NOMO-1 treated with dmso at 0.1 percent for 144 hours (cell line): Measurements from ENCODE around the gene KIAA0825.
"Not testable (repeated sequence)": the region's sequence is repeated elsewhere in the genome, so short reads cannot be mapped to it uniquely, and the experiment has no call there.

Source experiments
- DNase-seq: peaks from one replicate; lab custom pipeline; 2025; ENCODE audit not compliant: unreplicated experiment; lab: John Stamatoyannopoulos, UW

The KIAA0825 gene

DNA sequence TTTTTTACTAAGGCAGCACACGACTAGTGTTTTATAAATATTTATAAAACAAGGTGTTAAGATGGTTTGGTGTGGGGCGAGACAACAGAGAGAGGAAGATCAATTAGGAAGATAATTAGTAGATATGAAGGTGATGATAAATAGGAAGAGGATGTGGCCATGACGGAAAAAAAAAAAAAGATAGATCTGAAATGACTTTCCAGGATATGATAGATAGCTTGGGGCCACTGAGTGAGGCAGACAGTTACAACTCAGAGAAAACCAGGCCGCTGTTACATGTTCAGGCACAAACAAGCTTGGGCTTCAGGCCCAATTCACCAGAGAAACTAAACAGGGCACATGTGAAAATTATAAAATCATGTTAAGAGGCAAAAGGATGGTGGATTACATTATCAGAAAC lies 43.2 kb downstream of the KIAA0825 start:
- DNase-seq, result no peak

DNA sequence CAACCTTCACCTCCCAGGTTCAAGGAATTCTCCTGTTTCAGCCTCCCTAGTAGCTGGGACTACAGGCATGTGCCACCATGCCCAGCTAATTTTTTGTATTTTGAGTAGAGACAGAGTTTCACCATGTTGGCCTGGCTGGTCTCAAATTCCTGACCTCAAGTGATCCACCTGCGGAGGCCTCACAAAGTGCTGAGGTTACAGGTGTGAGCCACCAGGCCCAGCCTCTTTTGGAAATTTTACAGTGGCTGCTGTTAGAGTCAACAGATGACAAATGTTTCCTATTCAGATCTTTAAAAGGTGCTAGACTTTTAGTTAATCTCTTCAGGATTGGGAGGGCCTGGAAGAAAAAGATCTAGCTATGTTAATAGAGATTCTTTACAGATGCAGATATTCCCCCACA lies 45.1 kb downstream of the KIAA0825 start:
- DNase-seq, result not testable (repeated sequence)

DNA sequence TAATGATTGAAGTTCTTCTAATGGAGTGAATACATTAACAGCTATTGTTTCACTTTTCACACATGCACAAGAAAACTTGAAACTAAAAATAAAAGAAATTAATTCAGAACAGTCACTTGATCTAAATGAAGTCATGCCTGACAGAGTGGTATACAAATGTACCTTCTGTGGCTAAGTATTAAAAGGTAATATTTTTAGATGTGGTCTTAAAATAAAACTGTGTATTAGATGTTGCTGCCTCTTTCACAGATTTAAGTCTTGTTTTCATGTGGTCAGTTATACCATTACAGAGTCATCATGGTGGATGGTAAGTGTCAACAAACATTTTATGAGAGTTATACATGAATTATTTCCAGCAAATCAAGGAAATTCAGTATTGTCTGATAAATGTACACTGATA lies 47.0 kb downstream of the KIAA0825 start:
- DNase-seq, result no peak

DNA sequence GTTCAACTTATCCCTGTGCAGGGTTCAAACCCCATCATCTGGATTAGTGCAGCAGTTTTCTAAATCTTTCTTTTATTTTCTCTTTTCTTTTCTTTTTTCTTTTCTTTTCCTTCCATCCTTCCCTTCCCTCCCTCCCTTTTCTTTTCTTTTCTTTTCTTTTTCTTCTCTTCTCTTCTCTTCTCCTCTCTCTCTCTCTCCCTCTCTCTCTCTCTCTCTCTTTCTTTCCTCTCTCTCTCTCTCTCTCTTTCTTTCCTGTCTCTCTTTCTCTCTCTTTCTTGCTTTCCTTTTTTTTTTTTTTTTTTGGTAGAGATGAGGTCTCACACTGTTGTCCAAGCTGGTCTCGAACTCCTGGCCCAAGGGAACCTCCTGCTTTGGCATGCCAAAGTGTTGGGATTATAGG lies 53.6 kb downstream of the KIAA0825 start:
- DNase-seq, result no peak

DNA sequence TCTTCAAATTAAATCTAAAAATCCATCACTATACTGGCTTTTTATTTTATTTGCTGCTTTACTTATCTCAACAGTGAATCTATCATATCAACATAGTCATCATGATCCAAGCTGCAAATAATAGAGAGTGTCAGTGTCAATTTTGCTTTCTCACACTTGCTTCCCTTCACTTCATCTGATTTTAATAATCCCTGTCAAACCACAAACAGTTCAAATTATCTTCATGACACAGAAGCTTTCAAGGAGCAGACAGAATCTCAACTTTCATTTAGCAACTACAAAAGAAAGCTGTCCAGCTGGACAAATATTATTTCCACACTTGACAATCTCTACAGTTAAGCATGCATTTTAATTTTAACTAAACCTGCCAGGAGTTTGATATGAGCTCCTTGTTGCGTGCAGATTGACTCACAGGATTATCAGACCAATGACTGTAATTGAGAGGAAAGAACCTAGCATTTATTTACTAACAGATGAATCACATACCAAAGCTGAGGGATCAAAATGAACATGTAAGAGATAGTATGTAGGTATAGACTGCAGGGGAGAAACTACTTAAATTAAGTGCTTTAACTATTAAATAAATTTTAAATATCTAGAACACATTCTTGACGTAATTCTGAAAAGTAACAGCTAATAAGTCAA lies 56.0 kb downstream of the KIAA0825 start:
- no peak for DNase-seq

DNA sequence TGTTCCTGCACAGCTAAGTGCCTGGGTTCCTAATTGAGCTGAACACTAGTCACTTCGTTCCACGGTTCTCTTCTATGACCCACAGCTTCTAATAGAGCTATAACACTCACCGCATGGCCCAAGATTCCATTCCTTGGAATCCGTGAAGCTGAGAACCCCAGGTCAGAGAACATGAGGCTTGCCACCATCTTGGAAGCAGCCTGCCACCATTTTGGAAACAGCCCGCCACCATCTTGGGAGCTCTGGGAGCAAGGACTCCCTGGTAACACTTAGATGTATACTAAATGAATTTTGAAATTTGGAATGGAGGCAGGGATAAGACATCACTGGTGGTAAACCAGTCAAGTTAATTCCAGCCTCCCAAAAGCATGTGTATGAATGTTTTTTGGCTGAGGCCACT lies 60.4 kb downstream of the KIAA0825 start:
- no peak for DNase-seq

DNA sequence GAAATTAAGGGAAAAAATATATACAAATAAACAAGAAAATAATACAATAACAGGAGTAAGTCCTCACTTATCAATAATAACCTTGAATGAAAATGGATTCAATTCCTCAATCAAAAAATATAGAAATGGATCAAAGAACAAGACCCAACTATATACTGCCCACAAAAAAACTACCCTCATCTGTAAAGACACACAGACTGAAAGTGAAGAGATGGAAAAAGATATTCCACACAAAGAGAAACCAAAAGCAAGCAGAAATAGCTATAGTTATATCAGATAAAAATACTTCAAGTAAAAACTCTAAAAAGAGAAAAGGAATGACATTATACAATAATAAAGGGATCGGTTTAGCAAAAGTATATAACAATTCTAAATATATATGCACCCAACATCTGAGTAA lies 66.5 kb downstream of the KIAA0825 start:
- DNase-seq, result no peak

DNA sequence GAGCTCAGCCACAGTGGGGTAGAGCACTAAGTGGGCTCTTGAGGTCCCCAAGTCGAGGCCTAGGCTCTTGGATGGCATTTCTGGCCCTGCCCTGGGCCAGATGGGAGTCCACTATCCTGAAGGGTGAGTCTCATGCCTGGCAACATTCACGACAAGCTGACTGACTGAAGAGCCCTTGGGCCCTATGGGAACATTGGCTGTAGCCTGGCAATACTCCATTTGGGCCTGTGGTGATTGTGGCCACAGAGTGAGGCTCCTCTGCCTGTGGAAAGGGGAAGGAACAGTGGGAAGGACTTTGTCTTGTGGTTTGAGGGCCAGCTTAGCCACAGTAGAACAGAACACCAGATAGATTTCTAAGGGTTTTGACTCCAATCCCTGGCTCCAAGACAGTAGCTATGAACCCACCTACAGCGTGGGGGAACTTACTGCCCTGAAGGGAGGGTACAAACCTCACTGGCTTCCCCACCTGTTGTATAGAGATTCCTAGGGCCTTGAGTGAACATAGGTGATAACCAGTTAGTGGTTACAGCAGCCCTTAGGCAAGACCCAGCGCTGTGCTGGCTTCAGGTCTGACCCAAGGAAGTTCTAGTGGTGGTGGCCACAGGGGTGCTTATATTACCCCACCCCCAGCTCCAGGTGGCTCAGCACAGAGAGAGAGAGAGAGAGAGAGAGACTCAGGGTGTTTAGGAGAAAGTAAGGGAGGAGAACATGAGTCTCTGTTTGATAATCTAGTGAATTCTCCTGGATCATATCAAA lies 72.4 kb downstream of the KIAA0825 start:
- peak; percentile 63 for DNase-seq

DNA sequence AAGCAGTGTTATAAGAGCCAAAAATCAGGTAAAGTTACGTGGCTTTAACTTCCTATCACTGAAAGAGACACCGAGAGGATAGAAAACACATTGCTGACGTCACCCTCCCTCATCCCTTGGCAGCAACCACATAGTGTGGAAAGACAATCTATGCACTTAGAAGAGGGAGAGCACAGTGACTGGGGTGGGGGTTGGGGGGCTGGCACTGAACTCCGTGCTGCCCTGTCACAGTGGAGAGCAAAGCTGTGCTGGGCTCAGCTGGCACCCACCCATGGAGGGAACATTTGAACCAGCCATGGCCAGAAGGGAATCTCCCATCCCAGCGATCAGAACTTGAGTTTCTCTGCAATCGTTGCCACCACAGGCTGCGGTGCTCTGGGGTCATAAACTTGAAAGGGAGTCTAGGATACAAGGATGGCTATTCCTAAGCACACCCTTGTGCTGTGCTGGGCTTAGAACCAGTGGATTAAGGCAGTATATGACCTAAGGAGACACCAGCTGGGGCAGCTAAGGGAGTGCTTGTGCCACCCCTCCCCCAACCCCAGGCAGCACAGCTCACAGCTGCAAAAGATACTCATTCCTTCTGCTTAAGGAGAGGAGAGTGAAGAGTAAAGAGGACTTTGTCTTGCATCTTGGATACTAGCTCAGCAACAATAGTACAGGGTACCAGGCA lies 73.4 kb downstream of the KIAA0825 start:
- DNase-seq, result no peak

DNA sequence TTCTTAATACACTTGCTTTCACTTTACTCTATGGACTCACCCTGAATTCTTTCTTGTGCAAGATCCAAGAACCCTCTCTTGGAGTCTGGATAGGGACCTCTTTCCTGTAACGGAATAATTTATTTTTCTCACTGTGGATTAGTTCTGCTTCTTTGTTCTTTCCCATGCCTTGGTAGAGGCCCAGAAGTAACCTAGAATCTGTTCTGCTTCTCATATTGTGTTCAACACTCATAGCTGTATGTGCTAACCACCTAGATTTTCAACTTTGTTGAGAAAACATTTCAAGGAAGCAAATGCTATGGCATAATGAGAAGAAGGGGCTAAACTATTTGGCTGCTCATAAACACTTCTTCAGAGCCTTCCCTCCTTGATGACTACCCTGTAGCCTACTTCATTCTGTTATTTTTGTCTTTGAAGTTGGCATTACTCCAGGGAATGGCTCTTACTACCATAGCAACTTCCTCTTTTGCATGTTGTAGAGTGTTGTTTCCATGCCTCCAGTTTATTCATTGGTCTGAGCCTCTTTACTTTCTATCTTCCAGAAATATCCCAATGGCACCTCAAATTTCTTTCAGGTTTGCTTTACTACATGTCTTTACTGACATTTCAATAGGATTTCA lies 74.3 kb downstream of the KIAA0825 start:
- DNase-seq, result peak; percentile 36

DNA sequence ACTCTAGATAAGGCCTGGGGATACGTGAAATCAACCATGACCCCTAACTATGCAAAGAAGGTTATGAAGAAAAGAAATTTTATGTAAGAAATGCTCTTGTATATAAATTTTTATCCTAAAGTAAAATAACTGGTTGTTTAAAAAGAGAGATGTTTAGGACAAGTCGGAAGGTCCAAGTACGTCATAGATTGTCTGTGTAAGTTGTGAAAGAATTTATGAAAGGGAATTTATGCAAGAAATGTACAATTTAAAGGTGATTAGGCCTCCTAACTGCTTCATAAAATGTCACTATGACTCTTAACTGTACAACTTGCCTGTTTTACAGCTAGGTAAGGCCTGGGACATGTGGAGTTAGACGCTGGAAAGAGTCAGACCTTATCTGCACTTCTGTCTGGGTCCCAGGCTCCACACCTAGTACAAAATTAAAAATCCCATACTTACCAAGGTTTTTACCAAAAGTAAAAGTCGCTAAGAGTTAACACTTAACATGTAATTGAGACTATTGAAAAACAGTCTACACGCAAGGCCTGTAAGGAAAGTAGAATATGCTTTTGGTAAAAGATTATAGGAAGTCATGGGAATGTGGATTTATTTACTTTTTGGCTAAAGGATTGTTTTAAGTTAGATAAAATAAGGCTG lies 77.4 kb downstream of the KIAA0825 start:
- DNase-seq, result no peak

DNA sequence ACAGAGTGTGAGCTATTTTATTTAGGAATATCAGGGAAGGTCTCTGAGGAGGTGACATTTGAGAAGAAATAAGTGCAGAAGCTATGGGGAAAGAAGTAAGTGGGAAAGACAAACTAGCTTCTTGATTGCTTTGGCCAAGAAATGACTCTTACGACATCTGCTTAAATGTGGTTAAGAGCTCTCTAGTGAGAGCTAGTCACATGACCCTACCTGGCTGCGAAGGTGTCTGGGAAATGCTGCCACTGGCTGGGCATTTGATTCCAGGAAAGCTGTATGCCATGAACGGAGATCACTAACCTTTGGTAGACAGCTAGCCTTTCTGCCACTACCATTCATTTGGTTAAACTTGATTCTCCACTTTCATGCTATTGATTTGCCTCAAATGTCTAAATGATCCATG lies 80.1 kb downstream of the KIAA0825 start:
- DNase-seq, result no peak

DNA sequence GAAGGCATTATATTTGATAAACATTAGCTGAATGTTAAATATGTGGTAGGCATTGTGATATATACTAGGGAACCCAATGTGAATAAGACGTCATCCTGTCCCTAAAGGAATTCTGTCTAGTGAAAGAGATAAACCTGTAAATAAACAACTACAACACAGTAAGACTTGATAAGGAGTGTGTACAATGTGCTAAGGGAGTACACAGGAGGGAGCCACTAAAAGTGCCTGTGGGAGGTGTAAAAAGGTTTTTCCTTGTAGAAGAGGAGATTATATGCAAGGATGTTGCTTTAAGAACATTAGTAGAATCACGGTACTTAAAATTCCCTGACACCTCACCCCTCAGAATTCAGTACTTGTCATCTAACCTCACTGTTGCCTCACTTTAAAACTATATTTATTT lies 91.7 kb downstream of the KIAA0825 start:
- DNase-seq, result no peak

DNA sequence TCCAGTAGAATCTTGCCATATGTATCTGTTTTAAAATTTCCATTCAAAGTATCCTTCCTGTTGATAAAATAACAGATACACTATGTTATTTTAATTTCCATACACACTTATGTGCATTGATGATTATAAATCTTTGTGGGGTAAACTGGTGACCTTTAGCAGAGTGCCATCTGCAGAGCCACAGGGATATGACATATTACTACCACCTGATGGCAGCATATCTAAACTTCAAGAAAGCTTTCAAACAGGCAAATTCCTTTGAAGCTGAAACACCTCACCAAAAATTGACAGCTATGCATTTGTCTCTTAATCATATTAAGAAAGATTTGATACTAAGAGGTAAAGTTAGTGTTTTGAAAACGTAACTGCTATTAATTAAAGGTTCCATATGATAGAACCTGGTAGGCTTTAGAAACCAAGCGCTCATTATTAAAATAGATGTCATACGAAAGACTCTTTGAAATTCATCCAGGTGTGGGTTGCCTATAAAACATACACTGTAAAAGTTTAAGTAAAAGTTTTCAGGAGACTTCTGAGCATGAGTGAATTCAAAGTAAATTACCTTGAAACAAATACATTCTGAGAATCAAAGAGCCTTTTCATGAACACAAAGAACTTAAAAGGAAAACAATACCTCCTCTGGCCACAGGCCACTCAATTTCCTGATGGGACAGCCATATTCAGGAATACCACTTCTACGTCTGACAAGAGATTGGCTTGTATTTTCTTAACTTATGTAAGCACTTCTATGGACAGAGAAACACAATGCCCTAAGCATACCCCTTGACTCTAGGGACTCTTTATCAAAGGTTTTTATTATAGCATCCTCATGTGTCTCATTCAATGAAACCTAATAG lies 93.3 kb downstream of the KIAA0825 start:
- no peak for DNase-seq

DNA sequence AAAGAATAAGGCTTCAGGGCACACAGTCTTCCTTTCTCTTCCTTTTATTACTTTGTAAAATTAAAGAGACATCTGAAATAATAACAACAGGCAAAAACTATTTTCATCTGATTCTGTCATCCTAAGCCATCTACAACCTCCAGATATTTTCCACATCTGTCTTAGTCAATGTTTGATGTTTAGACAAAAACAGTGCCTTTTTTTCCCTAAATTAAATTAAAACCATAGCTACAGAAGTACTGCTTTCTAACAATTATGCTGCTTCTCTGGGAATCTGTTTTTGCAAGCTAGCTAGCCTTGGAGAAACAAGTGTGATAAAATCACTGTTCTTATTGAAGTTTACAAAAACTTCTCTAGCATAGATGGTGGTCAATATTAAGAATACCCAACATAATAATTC lies 95.4 kb downstream of the KIAA0825 start:
- DNase-seq, result no peak

DNA sequence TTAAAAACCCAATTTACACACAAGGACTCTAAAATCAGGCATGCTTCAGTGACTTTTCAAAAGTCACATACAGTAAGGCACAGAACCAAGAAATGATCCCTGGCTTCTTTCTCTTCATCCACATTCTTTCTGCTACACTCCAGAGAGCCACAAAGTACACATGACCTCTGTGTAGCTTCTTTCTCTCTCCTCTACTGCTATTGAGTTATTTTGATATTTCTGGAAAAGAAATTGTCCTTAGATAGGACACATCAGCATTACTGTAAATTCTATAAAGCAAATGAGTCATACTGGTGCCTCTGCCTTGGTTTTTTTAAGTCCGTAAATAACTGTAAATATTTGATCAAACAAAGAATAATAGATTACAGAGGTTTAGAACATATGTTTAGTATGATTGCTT lies 96.3 kb downstream of the KIAA0825 start:
- DNase-seq, result no peak

DNA sequence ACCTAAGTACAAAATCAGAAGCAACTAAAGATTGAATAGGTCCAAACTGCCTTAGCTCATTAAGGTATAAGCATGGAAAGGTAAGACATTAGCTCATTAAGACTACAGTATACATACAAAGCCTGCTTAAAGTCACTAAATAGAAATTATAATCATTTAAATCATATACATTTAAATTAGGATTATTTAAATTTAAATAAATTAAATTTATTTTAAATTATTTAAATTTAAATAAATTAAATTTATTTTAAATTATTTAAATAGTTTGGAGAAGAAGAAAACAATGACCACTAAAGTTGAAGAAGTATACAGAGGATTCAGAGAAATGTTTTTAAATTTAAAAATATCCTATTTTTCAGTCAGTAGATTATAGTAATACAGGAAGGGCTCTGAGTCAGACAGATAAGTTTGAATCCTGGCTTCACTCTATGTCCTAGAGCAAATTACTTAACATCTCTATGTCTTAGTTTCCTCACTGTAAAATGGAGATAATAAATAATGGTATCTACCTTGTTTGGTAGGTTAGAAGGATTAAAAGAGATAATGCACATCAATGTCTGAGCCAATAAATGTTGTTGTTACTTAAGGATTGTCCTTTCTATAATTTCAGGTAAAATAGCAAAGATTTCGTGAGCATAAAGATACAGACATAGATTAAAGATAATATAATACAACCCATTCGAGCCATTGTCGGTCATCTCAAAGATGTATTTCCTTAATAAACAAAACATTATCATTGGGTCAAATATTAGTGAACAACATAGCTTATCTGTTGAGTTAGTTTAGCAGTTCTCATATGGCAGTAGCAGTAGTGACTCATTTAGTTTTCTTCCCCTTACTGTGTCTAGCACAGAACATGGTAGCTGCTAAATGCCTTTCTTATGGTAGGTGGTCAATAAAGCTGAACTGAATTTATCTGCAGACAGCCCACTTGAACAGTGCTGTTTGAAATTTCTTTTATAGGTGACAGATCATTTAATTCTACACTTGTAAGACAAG lies 100.6 kb downstream of the KIAA0825 start:
- no peak for DNase-seq

DNA sequence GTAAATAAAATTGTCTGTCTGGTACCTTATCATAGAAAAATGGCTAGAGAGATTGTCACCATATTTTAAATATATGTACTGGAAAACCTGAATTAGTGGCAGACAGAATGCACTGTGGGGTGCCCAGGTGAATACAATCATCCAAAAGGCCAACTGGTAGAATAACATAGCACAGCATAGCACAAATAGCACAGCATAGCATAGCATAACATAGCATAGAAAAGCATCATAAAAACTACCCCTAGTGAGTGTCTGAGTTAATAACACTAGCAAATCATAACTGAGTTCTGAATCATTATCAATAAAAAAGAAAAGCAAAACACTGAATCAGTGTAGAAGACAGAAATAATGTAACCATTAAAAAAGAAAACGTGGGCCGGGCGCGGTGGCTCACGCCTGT lies 102.3 kb downstream of the KIAA0825 start:
- no peak for DNase-seq

DNA sequence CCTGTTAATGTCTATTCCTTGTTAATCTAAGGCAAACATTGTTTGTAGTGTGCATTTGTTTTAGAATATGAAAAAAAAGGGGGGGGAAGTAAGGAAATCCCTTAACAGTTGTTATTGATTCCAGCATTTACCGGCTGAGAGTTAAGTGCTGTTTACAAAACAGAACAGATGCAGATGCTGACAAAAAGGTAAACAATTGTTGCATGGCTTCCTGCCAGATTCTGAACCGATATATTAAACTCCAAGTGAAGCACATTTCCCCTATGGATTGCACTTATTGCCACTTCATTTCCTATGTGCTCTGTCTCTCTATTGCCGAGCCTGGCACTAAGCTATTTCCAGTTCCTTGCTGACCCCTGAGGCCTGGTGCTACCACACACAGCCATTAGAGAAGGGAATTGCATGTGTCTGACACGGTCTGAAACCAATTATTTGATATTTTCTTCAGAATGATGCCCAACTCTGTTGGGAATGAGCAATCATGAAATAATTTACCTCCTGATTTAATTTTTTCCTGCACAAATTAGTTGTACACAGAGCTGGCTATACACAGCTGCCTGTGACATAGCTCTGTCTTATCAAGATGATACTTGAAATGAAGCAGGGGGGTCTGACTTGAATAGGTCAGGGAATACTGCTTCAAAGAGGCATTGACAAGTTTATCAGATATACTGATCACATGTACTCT lies 109.8 kb downstream of the KIAA0825 start:
- no peak for DNase-seq
